Activated T-cell treated with anti-CD3 and anti-CD28 coated beads, Interleukin-2, amount 50 U/mL, for 48 hours (primary cell): Measurements from ENCODE around the gene MYO5A.
"Not testable (repeated sequence)": the region's sequence is repeated elsewhere in the genome, so short reads cannot be mapped to it uniquely, and the experiment has no call there.

Experiments used
- DNase-seq, 2 experiments: peaks; one replicate each; pipeline ENCODE4 v3.0.0-alpha.2; 2020

Gene MYO5A

GRCh38 chr15:52309154-52309548 is 219.5 kb downstream of the MYO5A start:
- DNase-seq: no peak

DNA sequence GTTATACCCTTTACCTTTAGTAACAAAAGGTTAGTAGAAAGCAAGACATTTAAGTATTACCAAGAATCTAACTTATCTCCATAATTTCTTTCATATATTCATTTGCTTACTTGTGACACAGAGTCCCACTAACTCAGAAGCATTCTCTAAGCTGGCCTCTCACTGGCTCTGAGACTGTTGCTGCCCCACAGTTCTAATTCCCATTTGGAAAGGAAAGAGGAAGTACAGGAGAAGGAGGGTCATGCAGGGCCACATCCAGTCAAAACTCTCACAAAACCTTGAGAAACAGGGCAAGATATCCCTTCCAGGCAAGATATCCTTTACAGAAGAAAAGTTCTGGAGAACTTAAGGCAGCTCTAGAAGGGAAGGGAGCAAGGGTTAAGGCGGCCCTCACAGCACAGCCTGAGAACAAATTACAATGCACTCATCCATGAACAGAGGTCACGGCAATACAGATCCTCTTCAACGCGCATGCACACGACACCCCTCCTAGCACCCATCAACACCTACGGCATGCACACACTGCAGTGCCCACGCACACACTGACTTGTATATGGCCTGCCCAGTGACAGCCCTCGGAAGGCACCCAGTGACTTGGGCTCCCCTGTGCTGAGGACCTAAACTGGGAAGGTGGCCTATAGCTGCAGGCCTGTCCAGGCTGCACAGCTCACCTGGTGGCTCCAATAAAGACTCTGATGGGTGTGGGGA is 220.1 kb downstream of the MYO5A start:
- no peak for DNase-seq

DNA sequence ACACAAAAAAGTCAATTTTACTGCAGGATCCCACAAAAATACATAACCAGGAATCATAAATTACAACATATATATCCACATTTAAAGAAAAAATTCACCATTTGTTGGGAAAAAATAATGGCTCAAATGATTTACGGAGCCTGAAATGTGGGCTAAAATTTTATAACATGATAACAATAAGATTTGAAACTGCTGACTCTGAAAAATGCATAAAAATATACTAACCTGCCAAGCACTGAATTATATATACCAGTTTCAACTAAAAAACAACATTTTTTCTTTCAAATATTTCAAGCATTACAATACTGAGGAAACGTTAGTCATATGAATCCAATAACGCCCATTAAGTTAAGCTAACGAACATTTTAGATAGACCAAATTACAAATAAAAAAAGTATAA is 220.8 kb downstream of the MYO5A start:
- DNase-seq: no peak

DNA sequence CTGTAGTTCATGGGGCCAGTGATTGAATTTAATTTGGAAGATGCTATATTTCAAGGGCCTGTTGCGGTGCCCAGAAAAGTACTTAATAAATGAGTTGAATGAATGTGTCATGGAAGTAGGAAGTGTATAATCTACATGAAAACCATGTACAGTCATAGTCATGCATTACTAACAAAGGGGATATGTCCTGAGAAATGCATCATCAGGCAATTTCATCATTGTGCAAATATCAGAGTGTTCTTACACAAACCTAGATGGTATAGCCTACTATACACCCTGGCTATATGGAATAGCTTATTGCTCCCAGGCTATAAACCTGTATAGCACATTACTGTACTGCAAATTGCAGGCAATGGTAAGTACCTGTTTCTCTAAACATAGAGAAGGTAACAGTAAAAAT is 222.4 kb downstream of the MYO5A start:
- DNase-seq: no peak

DNA sequence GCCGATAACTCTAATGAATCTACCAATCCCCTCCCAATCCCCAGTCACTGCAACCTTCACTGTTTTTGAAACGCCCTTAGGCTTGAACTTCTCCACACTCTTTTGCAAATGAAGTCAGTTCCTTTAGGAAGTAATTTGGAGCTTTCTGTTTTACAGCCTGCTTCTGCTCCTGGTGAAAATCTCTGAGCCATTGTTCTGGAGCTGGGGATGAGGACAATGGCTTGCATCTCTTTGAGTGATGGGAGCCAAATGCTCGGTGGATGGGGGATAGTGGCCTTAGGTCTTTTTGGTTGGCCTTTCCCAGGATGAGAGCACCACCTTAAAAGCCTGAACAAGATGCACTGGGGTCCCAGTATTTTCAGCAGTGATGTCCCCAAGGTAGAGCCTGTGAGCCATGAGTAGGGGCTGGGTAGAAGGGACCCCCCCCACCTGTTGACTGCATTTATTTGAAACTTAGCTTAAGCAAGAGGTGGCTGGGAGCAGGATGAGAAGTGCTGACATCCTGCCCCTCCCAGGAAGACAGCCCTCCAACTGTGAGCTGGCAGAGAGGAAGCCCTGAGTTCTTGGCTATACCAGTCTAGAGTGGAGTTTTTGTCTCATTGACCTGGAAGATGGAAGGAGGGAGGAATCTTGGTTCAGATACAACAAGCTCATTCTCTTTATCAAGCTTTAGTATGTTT is 225.4 kb downstream of the MYO5A start:
- no peak for DNase-seq

DNA sequence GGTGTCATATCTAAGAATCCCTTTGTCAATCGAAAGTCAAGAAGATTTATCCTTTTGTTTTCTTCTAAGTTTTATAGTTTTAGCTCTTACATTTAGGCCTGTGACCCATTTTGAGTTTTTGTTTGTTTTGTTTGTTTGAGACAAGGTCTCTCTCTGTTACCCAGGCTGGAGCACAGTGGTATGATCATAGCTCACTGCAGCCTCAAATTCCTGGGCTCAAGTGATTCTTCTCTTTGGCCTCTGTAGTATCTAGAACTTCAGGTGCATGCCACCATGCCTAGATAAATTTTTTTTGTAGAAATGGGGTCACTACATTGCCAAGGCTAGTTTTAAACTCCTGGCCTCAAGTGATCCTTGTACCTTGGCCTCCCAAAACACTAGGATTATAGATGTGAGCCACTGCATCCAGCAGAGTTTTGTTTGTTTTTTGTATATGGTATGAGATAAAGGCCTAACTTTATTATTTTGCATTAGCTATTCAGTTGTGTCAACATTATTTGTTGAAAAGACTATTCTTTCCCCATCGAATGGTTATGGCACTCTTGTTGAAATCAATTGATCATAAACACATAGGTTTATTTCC is 227.3 kb downstream of the MYO5A start:
- DNase-seq: no peak

GRCh38 chr15:52295421-52296001 is 233.2 kb downstream of the MYO5A start, which contains the start of gene MYO5C:
Gene MYO5C (minus strand): TSS chr15:52295804. CDS start chr15:52295636, 168 bp downstream.
- no peak for DNase-seq

GRCh38 chr15:52294881-52295420 is 233.7 kb downstream of the MYO5A start:
- no peak for DNase-seq

DNA sequence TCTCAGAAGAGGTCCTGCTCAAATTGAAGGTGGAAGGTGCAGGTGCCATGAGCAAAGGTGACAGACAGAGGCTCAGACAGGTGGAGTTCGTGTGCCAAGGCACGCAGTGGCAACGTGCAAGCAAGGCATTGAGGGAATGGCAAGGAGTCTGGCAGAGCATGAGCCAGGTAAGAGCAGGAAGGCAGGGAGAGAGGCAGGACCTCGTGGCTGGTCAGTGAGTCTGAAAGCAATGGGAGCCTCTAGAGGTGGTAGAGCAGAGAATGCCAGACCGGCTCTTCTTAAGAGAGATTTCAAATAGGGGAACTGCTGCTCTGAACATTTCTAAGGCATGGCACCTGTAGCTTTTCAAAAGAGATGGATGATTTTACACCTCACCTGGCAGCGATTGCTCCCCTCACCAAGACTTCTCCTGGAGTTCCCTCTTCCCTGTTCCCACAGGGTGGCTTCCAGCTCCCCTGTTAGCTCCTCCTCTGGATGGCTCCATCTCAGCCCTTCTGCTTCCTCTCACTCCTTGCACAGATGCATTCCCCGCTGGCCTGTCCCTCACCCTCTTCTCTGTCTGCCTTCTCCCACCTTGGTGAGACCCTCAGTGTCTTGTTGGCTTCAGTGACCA is 235.8 kb downstream of the MYO5A start:
- DNase-seq: no peak

DNA sequence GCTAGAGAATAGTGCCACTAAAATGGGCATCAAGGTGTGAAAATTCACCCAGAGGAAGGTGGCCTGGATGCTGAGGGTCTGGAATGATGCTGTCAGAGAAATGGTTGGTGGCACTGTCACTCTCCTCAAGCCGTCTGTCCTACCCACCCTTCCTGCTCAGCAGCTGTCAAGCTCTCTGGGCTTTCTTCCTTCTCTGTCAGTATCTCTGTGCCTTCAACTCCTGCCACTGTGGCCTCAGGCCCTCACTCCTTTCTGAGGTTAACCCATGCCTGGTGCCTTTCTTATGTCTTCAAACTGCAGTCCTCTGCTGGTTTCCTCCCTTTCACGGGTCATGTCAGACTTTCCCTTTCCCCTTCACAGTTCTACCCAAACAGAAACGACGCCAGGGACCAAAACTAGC is 237.5 kb downstream of the MYO5A start:
- no peak for DNase-seq

DNA sequence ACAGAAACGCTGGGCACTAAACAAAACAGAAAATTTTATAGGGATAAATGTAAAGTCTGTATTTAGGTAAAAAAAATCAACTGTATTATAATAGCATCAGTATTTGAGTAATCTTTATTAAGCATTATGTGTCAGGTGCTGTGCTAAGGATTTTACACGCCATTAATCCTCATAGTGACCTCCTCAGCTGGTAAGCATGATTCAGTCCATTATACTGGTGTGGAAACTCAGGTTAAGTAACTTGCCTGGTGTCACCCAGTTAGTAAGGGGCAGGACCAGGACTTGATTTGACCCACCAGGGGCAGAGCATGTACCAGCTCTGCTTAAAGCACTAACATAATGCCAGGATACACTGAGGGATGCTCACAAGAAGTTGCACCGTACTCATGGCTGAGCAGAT is 237.9 kb downstream of the MYO5A start:
- DNase-seq: no peak

GRCh38 chr15:52290329-52290728 is 238.4 kb downstream of the MYO5A start:
- no peak for DNase-seq

DNA sequence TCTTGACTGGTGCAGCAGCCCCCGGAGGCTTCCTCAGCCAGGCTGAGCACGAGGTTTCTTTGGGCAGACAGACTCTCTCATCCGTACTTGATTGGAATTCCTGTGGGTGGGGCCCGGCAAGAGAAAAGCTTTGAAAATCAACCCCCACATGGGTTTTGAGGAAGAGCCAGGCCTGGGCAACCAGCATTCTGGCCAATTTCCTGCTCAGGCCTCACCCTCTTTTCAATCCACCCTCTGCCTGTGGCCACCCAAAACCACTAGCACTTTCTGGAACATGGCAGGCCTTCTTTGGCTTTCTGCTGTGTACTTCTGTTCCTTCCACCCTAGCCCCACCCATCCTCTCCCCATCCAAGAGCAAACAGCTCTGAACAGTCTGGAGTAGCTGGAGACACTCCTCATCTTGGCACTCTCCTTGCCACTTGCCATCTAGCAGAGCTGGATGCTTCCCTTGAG is 239.0 kb downstream of the MYO5A start:
- no peak for DNase-seq

DNA sequence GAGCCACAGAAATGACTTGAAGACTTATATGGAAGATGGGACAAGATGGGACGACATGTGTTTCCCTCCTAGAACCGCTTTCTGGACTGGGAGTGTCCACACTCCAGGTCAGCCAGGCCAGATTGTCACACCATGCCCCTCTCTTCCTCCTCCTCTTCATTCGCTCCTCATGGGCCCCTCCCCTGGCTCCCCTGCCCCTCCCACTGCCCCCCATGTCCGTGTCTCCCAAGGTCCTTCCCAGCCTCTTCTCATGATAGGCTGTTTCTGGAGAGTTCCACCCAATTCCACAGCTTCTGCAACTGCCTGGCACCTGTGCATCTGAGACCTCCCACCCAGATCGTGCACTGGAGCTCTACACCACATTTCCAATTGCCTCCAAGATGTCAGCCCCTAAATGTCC is 239.7 kb downstream of the MYO5A start:
- no peak for DNase-seq

GRCh38 chr15:52288051-52288942 is 240.4 kb downstream of the MYO5A start:
- DNase-seq: no peak

- DNase-seq: no peak
These were observed 241.6 kb downstream of the MYO5A start for GRCh38 chr15:52287114-52287513.

DNA sequence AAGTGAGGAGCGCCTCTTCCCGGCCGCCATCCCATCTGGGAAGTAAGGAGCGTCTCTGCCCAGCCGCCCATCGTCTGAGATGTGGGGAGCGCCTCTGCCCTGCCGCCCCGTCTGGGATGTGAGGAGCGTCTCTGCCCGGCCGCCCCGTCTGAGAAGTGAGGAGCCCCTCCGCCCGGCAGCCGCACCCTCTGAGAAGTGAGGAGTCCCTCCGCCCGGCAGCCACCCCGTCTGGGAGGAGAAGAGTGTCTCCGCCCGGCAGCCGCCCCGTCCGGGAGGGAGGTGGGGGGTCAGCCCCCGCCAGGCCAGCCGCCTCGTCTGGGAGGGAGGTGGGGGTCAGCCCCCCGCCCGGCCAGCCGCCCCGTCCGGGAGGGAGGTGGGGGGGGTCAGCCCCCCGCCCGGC is 242.7 kb downstream of the MYO5A start:
- not testable (repeated sequence) for DNase-seq

DNA sequence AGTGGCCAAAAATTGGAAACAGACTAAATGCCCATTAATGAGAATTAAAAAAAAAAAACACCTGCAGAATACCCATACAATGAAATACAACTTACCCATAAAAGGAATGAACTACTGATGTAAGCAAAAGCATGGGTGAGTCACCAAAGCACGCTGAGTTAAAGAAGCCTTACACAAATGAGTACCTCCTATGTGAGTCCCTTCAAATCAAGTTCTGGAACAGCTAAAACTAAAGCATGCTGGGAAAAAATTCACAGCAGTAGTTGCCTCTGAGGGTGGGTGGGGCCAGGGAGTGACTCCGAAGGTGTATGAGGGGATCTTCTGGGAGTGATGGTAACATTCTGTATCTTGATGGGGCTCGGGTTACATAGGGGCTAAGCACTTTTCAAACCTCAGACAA is 244.5 kb downstream of the MYO5A start:
- DNase-seq: no peak

DNA sequence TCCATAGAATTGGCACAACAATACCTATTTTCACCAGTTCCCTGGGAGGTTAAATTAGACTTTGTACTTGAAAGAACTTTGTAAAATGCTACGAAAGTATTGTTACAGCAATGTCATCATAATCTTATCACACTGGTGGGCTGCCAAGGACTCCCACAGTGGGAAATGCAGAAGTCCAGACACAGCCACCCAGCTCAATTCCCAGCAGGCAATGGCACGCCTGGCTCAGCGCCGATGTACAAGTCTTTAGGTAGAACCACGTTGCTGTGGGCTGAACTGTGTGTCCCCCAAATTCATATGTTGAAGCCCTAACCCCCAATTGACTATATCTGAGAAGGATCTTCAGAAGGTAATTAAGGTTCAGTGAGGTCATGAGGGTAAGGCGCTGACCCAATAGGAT is 245.4 kb downstream of the MYO5A start:
- no peak for DNase-seq

GRCh38 chr15:52282418-52282817 is 246.3 kb downstream of the MYO5A start:
- no peak for DNase-seq

- no peak for DNase-seq
These were observed 247.3 kb downstream of the MYO5A start for GRCh38 chr15:52281085-52282035.
